OCI-LY1 (cell line): ENCODE data around the gene ARFGAP3.

ENCODE experiments used
- H2AFZ ChIP-seq: fragments of 200-600 bp; sonication (generic), shearing (Covaris generic); 2 replicates; pipeline ENCODE4 v1.6.0; 2014; ENCODE audit warnings: antibody characterized with exemption, mild to moderate bottlenecking, low read length
- H3F3A ChIP-seq: fragments of 200-600 bp; sonication (generic), shearing (Covaris generic); 2 replicates; pipeline ENCODE4 v1.6.0; 2014; ENCODE audit warnings: mild to moderate bottlenecking, antibody characterized with exemption, low read length, moderate library complexity; ENCODE audit not compliant: insufficient read depth
- H3K27ac ChIP-seq: fragments of 200-600 bp; sonication (generic); 2 replicates; pipeline ENCODE4 v1.5.1; 2014; ENCODE audit warnings: low read length, mixed run types, mild to moderate bottlenecking, low read depth; ENCODE audit not compliant: poor library complexity, severe bottlenecking
- H3K27me3 ChIP-seq: fragments of 200-600 bp; sonication (generic); 2 replicates; pipeline ENCODE4 v1.6.0; 2014; ENCODE audit warnings: antibody characterized with exemption, mild to moderate bottlenecking, low read length, moderate library complexity; ENCODE audit not compliant: insufficient read depth
- H3K36me3 ChIP-seq: fragments of 200-600 bp; sonication (generic); 2 replicates; pipeline ENCODE4 v1.6.1; 2014; ENCODE audit warnings: mild to moderate bottlenecking, antibody characterized with exemption, low read length, moderate library complexity, mixed read lengths; ENCODE audit not compliant: insufficient read depth
- H3K4me1 ChIP-seq: fragments of 200-600 bp; sonication (generic); 2 replicates; pipeline ENCODE4 v1.5.1; 2014; ENCODE audit warnings: mild to moderate bottlenecking, low read length, moderate library complexity; ENCODE audit not compliant: insufficient read depth, severe bottlenecking
- H3K4me2 ChIP-seq: fragments of 200-600 bp; sonication (generic), shearing (Covaris generic); 2 replicates; pipeline ENCODE4 v1.6.1; 2014; ENCODE audit warnings: low read length
- H3K4me3 ChIP-seq: fragments of 200-600 bp; sonication (generic); 2 replicates; pipeline ENCODE4 v1.5.1; 2014; ENCODE audit warnings: low read length, low read depth, mild to moderate bottlenecking, mixed read lengths; ENCODE audit not compliant: poor library complexity, severe bottlenecking
- H3K79me2 ChIP-seq: fragments of 200-600 bp; shearing (Covaris generic); 2 replicates; pipeline ENCODE4 v1.6.1; 2016; ENCODE audit warnings: mixed run types, low read length, mixed read lengths; ENCODE audit not compliant: insufficient read depth
- H3K9ac ChIP-seq: fragments of 200-600 bp; sonication (generic), shearing (Covaris generic); 2 replicates; pipeline ENCODE4 v1.6.1; 2014; ENCODE audit warnings: mild to moderate bottlenecking, low read length, mixed read lengths
- H3K9me2 ChIP-seq: fragments of 200-600 bp; sonication (generic), shearing (Covaris generic); 2 replicates; pipeline ENCODE4 v1.6.1; 2014; ENCODE audit warnings: low read depth, mild to moderate bottlenecking, low read length, mixed read lengths
- H3K9me3 ChIP-seq: fragments of 200-600 bp; shearing (Covaris generic); 2 replicates; pipeline ENCODE4 v1.6.1; 2014; ENCODE audit warnings: low read length, mixed read lengths
- H4K20me1 ChIP-seq: fragments of 200-600 bp; sonication (generic), shearing (Covaris generic); 2 replicates; pipeline ENCODE4 v1.6.0; 2016; ENCODE audit warnings: mild to moderate bottlenecking, low read length; ENCODE audit not compliant: insufficient read depth
- CTCF ChIP-seq: fragments of 200-600 bp; sonication (generic), shearing (Covaris generic); IDR thresholded peaks from 2 replicates; pipeline ENCODE4 v1.5.1; 2017; ENCODE audit warnings: mild to moderate bottlenecking, antibody characterized with exemption, low read length, moderate library complexity, mixed read lengths
- EZH2 ChIP-seq: fragments of 200-600 bp; sonication (generic), shearing (Covaris generic); IDR thresholded peaks from 2 replicates; pipeline ENCODE4 v1.8.0; 2017; ENCODE audit warnings: borderline replicate concordance, mixed run types, mild to moderate bottlenecking, antibody characterized with exemption, low read length, moderate library complexity, mixed read lengths

Gene ARFGAP3

GRCh38 chr22:42869888-42870480 is 12.9 kb upstream of the ARFGAP3 start:
- H3K36me3 ChIP-seq: no peaks in the 10 kb centered on the region
- H3K4me2 ChIP-seq: no peak overlapping the region
- TF ChIP-seq CTCF: no peak
- no peak for TF ChIP-seq EZH2
- no peak overlapping the region for H3K27ac ChIP-seq
- no peaks in the 10 kb centered on the region for H3K27me3 ChIP-seq
- no peaks in the 10 kb centered on the region for H3K79me2 ChIP-seq
- H3F3A ChIP-seq: no peaks in the 10 kb centered on the region
- H3K9me3 ChIP-seq: no peaks in the 10 kb centered on the region
- no peak overlapping the region for H2AFZ ChIP-seq
- H3K9me2 ChIP-seq: no peaks in the 10 kb centered on the region
- H3K4me3 ChIP-seq: no peak overlapping the region
- no peaks in the 10 kb centered on the region for H3K4me1 ChIP-seq
- H4K20me1 ChIP-seq: no peaks in the 10 kb centered on the region
- no peak overlapping the region for H3K9ac ChIP-seq

DNA sequence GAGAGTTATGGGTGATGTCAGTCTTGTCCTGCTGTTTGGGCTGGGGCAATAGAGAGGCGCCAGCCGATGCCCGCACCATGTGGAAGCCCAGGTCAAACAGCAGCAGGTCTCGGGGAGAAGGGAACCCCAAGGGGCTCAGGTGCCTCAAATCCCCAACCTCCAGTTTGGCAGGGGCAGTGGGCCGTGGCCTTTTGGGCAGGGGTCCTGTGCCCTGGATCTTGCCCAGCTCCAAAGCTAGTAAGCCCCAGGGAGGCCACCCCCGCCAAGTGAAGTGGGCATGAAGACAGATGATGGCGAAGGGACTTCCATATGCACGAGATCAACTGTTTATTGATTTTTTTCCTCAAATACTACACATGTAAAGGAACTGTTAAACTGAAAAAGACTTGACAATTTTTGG is 12.4 kb upstream of the ARFGAP3 start:
- Histone ChIP-seq H3K79me2 (no peaks in the 10 kb centered on the region), H3K36me3 (no peaks in the 10 kb centered on the region), H3K9me3 (no peaks in the 10 kb centered on the region), H3K27me3 (no peaks in the 10 kb centered on the region), H3K9me2 (no peaks in the 10 kb centered on the region), H3K4me1 (no peaks in the 10 kb centered on the region), H3K27ac (no peak overlapping the region), H3F3A (no peaks in the 10 kb centered on the region), H3K4me2 (no peak overlapping the region), H3K4me3 (no peak overlapping the region), H3K9ac (no peak overlapping the region), H2AFZ (no peak overlapping the region), H4K20me1 (no peaks in the 10 kb centered on the region)
- no peak for TF ChIP-seq EZH2
- no peak for TF ChIP-seq CTCF

DNA sequence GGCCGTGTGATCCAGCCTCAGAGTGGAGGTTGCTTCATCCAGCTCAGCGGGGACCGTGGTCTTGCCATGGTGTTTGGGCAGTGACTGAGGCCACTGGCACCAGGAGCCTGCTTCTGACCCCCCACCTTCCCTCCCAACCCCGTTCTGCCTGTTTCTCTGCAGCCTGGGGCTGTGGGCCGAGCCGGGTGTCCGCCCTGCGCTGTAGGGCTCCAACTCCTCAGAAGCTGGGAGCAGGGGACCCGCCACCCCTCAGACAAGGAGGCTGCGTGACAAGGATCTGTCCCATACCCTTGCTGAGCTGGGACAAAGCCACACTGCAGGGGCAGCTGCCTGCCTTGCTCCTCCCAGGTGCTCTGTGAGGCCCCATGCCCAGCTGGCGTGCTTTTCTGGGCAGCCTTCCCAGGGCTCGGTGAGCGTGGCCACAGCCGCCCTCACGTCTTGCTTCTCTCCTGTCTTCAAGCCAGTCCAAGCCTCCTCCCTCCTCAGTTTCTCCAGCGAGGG is 11.7 kb upstream of the ARFGAP3 start:
- no peaks in the 10 kb centered on the region for H3K9me2 ChIP-seq
- H3K27me3 ChIP-seq: no peaks in the 10 kb centered on the region; the same call in 1 of the 2 replicates
- H3K27ac ChIP-seq: no peak overlapping the region
- no peak overlapping the region for H3K9ac ChIP-seq
- no peaks in the 10 kb centered on the region for H3K9me3 ChIP-seq
- H3K4me2 ChIP-seq: no peak overlapping the region
- no peaks in the 10 kb centered on the region for H3K4me1 ChIP-seq
- TF ChIP-seq EZH2 (no peak), CTCF (no peak)
- H2AFZ ChIP-seq: no peak overlapping the region
- no peaks in the 10 kb centered on the region for H3F3A ChIP-seq
- H4K20me1 ChIP-seq: no peaks in the 10 kb centered on the region
- no peaks in the 10 kb centered on the region for H3K79me2 ChIP-seq
- H3K4me3 ChIP-seq: no peak overlapping the region
- H3K36me3 ChIP-seq: no peaks in the 10 kb centered on the region
